DMS53 treated with DMSO at 0.1 percent for 48 hours (cell line): ENCODE measurements around the gene ZNF423.

ENCODE experiments used
- DNase-seq: peaks from one replicate; lab custom pipeline; 2025; ENCODE audit not compliant: unreplicated experiment; lab: John Stamatoyannopoulos, UW

The ZNF423 gene

GRCh38 chr16:49827805-49828438 is 28.0 kb downstream of the ZNF423 start:
- no peak for DNase-seq

- DNase-seq = no peak
Measured at GRCh38 chr16:49826515-49826914, 29.4 kb downstream of the ZNF423 start.

GRCh38 chr16:49825041-49825440 is 30.9 kb downstream of the ZNF423 start:
- DNase-seq = no peak

- no peak for DNase-seq
Measured at GRCh38 chr16:49824593-49824992, 31.3 kb downstream of the ZNF423 start.

- no peak for DNase-seq
Measured at GRCh38 chr16:49822649-49823370, 33.1 kb downstream of the ZNF423 start.

GRCh38 chr16:49821614-49822282 is 34.2 kb downstream of the ZNF423 start:
- no peak for DNase-seq

GRCh38 chr16:49821156-49821555 is 34.8 kb downstream of the ZNF423 start:
- no peak for DNase-seq

- no peak for DNase-seq
Measured at GRCh38 chr16:49817754-49818507, 38.0 kb downstream of the ZNF423 start.

GRCh38 chr16:49816875-49817274 is 39.0 kb downstream of the ZNF423 start:
- no peak for DNase-seq

- no peak for DNase-seq
Measured at GRCh38 chr16:49811644-49812334, 44.1 kb downstream of the ZNF423 start.

GRCh38 chr16:49810831-49811230 is 45.1 kb downstream of the ZNF423 start:
- no peak for DNase-seq

- no peak for DNase-seq
Measured at GRCh38 chr16:49809561-49809960, 46.4 kb downstream of the ZNF423 start.

GRCh38 chr16:49809062-49809461 is 46.9 kb downstream of the ZNF423 start:
- DNase-seq = no peak

- no peak for DNase-seq
Measured at GRCh38 chr16:49806446-49806845, 49.5 kb downstream of the ZNF423 start.

GRCh38 chr16:49801290-49801689 is 54.6 kb downstream of the ZNF423 start:
- no peak for DNase-seq

GRCh38 chr16:49800876-49801275 is 55.0 kb downstream of the ZNF423 start:
- DNase-seq = no peak

- no peak for DNase-seq
Measured at GRCh38 chr16:49800441-49800840, 55.5 kb downstream of the ZNF423 start.

GRCh38 chr16:49799172-49799571 is 56.7 kb downstream of the ZNF423 start:
- DNase-seq = no peak

- DNase-seq = no peak
Measured at GRCh38 chr16:49795513-49795912, 60.4 kb downstream of the ZNF423 start.

GRCh38 chr16:49793244-49793643 is 62.7 kb downstream of the ZNF423 start:
- DNase-seq = no peak

- no peak for DNase-seq
Measured at GRCh38 chr16:49789616-49790015, 66.3 kb downstream of the ZNF423 start.
